GM12864 (cell line): ENCODE results near the gene TMEM131L.

Experiments used
- DNase-seq: peaks from one replicate; pipeline ENCODE4 v3.0.0-alpha.2; 2011; ENCODE audit warnings: low read depth
- H3K4me3 ChIP-seq: 2 replicates; pipeline ENCODE4 v1.5.1; 2011; ENCODE audit warnings: mild to moderate bottlenecking, low read depth, low read length, control low read depth
- CTCF ChIP-seq: IDR thresholded peaks from 2 replicates; pipeline ENCODE4 v1.5.1; 2011; ENCODE audit warnings: low read depth, mild to moderate bottlenecking, moderate library complexity, low read length, control low read depth, inconsistent platforms; ENCODE audit errors: missing control alignments

Gene TMEM131L

GRCh38 chr4:153579410-153579809, 113.2 kb downstream of the TMEM131L start:
- no peak for DNase-seq
- peak; percentile 13 for TF ChIP-seq CTCF
- H3K4me3 ChIP-seq = no peak overlapping the region

- no peak overlapping the region for H3K4me3 ChIP-seq
- TF ChIP-seq CTCF = no peak
Measured at GRCh38 chr4:153579872-153580271, 113.7 kb downstream of the TMEM131L start.

GRCh38 chr4:153582954-153583702, 117.0 kb downstream of the TMEM131L start:
- DNase-seq = no peak

More at GRCh38 chr4:153579872-153580271, 113.7 kb downstream of the TMEM131L start:
- no peak for DNase-seq

GRCh38 chr4:153585026-153585425, 118.9 kb downstream of the TMEM131L start:
- no peak for DNase-seq
- no peak overlapping the region for H3K4me3 ChIP-seq
- no peak for TF ChIP-seq CTCF

More at GRCh38 chr4:153582954-153583702, 117.0 kb downstream of the TMEM131L start:
- H3K4me3 ChIP-seq = no peak overlapping the region
- no peak for TF ChIP-seq CTCF

GRCh38 chr4:153589703-153590595, 123.8 kb downstream of the TMEM131L start:
- no peak for DNase-seq
- TF ChIP-seq CTCF = no peak
- no peak overlapping the region for H3K4me3 ChIP-seq

- no peak for DNase-seq
- no peak for TF ChIP-seq CTCF
- H3K4me3 ChIP-seq = no peak overlapping the region
Measured at GRCh38 chr4:153591441-153591840, 125.3 kb downstream of the TMEM131L start.
